Endothelial cell of umbilical vein (primary cell): Measurements from ENCODE around the gene TH. TPM values are rescaled to one million over a fixed set of nuclear protein-coding genes. Genes with fewer than 3 reads are reported as not detected.

Source experiments
- BruUV-seq: library from RNA; stranded (reverse); fragments of 400-500 nt; replicated peaks from 2 replicates; lab custom pipeline; 2021; lab: Mats Ljungman, UMichigan
- CTCF ChIA-PET: fragments of 300-600, 350-600 bp; sonication (Branson Sonifier 250); formaldehyde crosslinking; loops from one replicate; lab custom pipeline; 2021; ENCODE audit warnings: antibody characterized with exemption, inconsistent platforms; lab: Charles Lee
- POLR2A ChIA-PET: fragments of 300-600, 350-600 bp; sonication (Branson Sonifier 250); formaldehyde crosslinking; loops from one replicate; lab custom pipeline; 2021; ENCODE audit warnings: antibody characterized with exemption, inconsistent platforms; lab: Charles Lee
- DNase-seq: peaks from one replicate; pipeline ENCODE4 v3.0.0-alpha.2; 2011; ENCODE audit warnings: low read depth, low spot score
- FAIRE-seq: peaks from 2 replicates; lab custom pipeline; 2011; peaks lifted over from hg19 to GRCh38; lab: Jason Lieb, UNC
- H2AFZ ChIP-seq: 2 replicates; pipeline ENCODE4 v1.6.0; 2012; ENCODE audit warnings: low read depth, low read length, control low read depth, inconsistent platforms
- H3K27ac ChIP-seq: 2 replicates; pipeline ENCODE4 v1.5.1; 2011; ENCODE audit warnings: low read depth, mild to moderate bottlenecking, control low read depth, low read length, moderate library complexity; ENCODE audit not compliant: insufficient read depth
- H3K27me3 ChIP-seq, 2 experiments: 2 replicates each; pipeline versions ENCODE4 v1.6.0 to v1.6.1; 2011; ENCODE audit warnings: low read length in 2 of 2, mixed read lengths in 1 of 2; ENCODE audit not compliant: control insufficient read depth in 2 of 2, insufficient read depth in 2 of 2
- H3K36me3 ChIP-seq, 2 experiments: 2 replicates in 1 of 2; 3 replicates in 1 of 2; pipeline ENCODE4 v1.5.1; 2011; ENCODE audit warnings: low read length in 2 of 2, mild to moderate bottlenecking in 1 of 2, moderate library complexity in 1 of 2; ENCODE audit not compliant: control insufficient read depth in 2 of 2, insufficient read depth in 2 of 2; ENCODE audit errors: extremely low read depth in 1 of 2
- H3K4me1 ChIP-seq: 3 replicates; pipeline ENCODE4 v1.5.1; 2011; ENCODE audit warnings: mild to moderate bottlenecking, low read length; ENCODE audit not compliant: control insufficient read depth, insufficient read depth; ENCODE audit errors: extremely low read depth
- H3K4me2 ChIP-seq: 2 replicates; pipeline ENCODE4 v1.6.1; 2011; ENCODE audit warnings: low read length, control low read depth, mixed read lengths; ENCODE audit not compliant: insufficient read depth
- H3K4me3 ChIP-seq, 3 experiments: fragments of 200-600 bp in 1 of 3; sonication (generic), shearing (Covaris generic) in 1 of 3; replicated peaks in 1 of 3; 2 replicates each; pipeline ENCODE4 v1.5.1; 2011 to 2016; ENCODE audit warnings: control low read depth in 3 of 3, low read length in 3 of 3, mild to moderate bottlenecking in 2 of 3, inconsistent platforms in 1 of 3, low read depth in 1 of 3, moderate library complexity in 1 of 3; ENCODE audit not compliant: insufficient read depth in 1 of 3
- H3K79me2 ChIP-seq: 2 replicates; pipeline ENCODE4 v1.6.0; 2012; ENCODE audit warnings: low read length, inconsistent platforms; ENCODE audit not compliant: control insufficient read depth, insufficient read depth
- H3K9ac ChIP-seq: replicated peaks from 2 replicates; pipeline ENCODE3; 2011; ENCODE audit warnings: low read length, control low read depth; ENCODE audit not compliant: insufficient read depth; ENCODE audit errors: extremely low read depth
- H3K9me1 ChIP-seq: replicated peaks from 3 replicates; pipeline ENCODE4 v1.6.0; 2011; ENCODE audit warnings: mild to moderate bottlenecking, low read length; ENCODE audit not compliant: control insufficient read depth, insufficient read depth; ENCODE audit errors: extremely low read depth
- H3K9me3 ChIP-seq: replicated peaks from 2 replicates; pipeline ENCODE4 v1.5.1; 2012; ENCODE audit warnings: low read length, inconsistent platforms; ENCODE audit not compliant: control insufficient read depth, insufficient read depth
- H4K20me1 ChIP-seq: replicated peaks from 2 replicates; pipeline ENCODE3; 2011; ENCODE audit warnings: mild to moderate bottlenecking, low read length; ENCODE audit not compliant: control insufficient read depth, insufficient read depth; ENCODE audit errors: extremely low read depth
- CTCF ChIP-seq, 2 donors: IDR thresholded peaks; 1 replicate in 1 of 2; 2 replicates in 1 of 2; pipeline ENCODE4 v1.5.1; 2011; ENCODE audit warnings: low read length in 2 of 2, mild to moderate bottlenecking in 2 of 2, moderate library complexity in 2 of 2, control low read depth in 1 of 2, inconsistent platforms in 1 of 2, low read depth in 1 of 2; ENCODE audit not compliant: insufficient read depth in 1 of 2; ENCODE audit errors: extremely low read depth in 1 of 2
- EZH2 ChIP-seq: IDR thresholded peaks from 2 replicates; pipeline ENCODE4 v1.6.1; 2012; ENCODE audit warnings: borderline replicate concordance, low read depth, mild to moderate bottlenecking, moderate library complexity, low read length, inconsistent platforms; ENCODE audit not compliant: severe bottlenecking
- FOS ChIP-seq: IDR thresholded peaks from 2 replicates; pipeline ENCODE4 v1.6.1; 2011; ENCODE audit warnings: mild to moderate bottlenecking, low read length, moderate library complexity, borderline replicate concordance; ENCODE audit not compliant: insufficient read depth
- GATA2 ChIP-seq: IDR thresholded peaks from 2 replicates; pipeline ENCODE4 v1.7.0; 2011; ENCODE audit warnings: low read depth, mild to moderate bottlenecking, moderate library complexity, mixed read lengths, low read length; ENCODE audit not compliant: insufficient read length, insufficient read depth
- JUN ChIP-seq: IDR thresholded peaks from 2 replicates; pipeline ENCODE4 v1.6.1; 2011; ENCODE audit warnings: borderline replicate concordance, low read depth; ENCODE audit not compliant: insufficient read length, insufficient read depth
- MAX ChIP-seq: IDR thresholded peaks from 2 replicates; pipeline ENCODE4 v1.6.1; 2011; ENCODE audit not compliant: insufficient read depth, insufficient read length
- MYC ChIP-seq: IDR thresholded peaks from one replicate; pipeline ENCODE4 v1.6.1; 2011; ENCODE audit warnings: mild to moderate bottlenecking, low read depth, low read length
- POLR2A ChIP-seq: IDR thresholded peaks from 2 replicates; pipeline ENCODE4 v1.6.1; 2012; ENCODE audit warnings: low read depth, mild to moderate bottlenecking, control low read depth, low read length
- POLR2AphosphoS5 ChIP-seq: IDR thresholded peaks from 2 replicates; pipeline ENCODE4 v1.6.1; 2012; ENCODE audit warnings: low read depth, mild to moderate bottlenecking, control low read depth, low read length, moderate library complexity; ENCODE audit not compliant: insufficient read depth
- dilution Hi-C: fragments of 300-500 bp; cut with MboI; formaldehyde crosslinking; loops from one replicate; pipeline ENCODE4 v1.15.0; 2019; ENCODE audit warnings: low sequenced_read_pairs; ENCODE audit not compliant: extremely low pct_ligation_motif_present
- intact Hi-C: fragments of 100-400 bp; cut with micrococcal nuclease; formaldehyde crosslinking; loops from one replicate; pipeline ENCODE4 v1.10.0; 2022
- polyA plus RNA-seq, 4 experiments: library from polyadenylated mRNA; depleted of rRNA in 3 of 4; stranded (reverse) in 3 of 4; unstranded in 1 of 4; fragments of >200 nt; gene quantifications; 2 replicates each; pipeline versions ENCODE4 v1.2.1 to v1.2.3, GENCODE V29; 2011 to 2012; ENCODE audit warnings: missing spikeins in 1 of 4
- total RNA-seq: library from RNA; stranded (reverse); gene quantifications from 2 replicates; pipeline ENCODE4 v1.2.3, GENCODE V29; 2021

Gene TH
- total and polyA plus RNA-seq, 2 donors (not counting 3 experiments of a cell fraction or from before 2014, with no cell fraction given): not detected

- H3K27ac ChIP-seq: no peak overlapping the region
- POLR2A ChIA-PET: interaction anchor here (0.5 kb wide), 1 partner anchor 83 kb away, joined by 3 read pairs; no protein-coding TSS in a partner anchor
- H3K9me3 ChIP-seq: no peaks in the 10 kb centered on the region
These were observed 11.8 kb downstream of the TH start for GRCh38 chr11:2159536-2160413.

GRCh38 chr11:2158966-2159365, 12.6 kb downstream of the TH start:
- no peak overlapping the region for H3K4me2 ChIP-seq
- no peaks in the 10 kb centered on the region for H3K36me3 ChIP-seq
- ChIA-PET POLR2A (interaction anchor here (0.5 kb wide), 1 partner anchor 82 kb away, joined by 3 read pairs; no protein-coding TSS in a partner anchor), CTCF (interaction anchor here (0.8 to 12.6 kb wide), 8 partner anchors 19 to 507 kb away, joined by 3 to 262 read pairs (median 8); no protein-coding TSS in a partner anchor)
- H3K27ac ChIP-seq: no peak overlapping the region
- no TSS peak for BruUV-seq
- H2AFZ ChIP-seq: no peak overlapping the region
- DNase-seq: no peak
- H3K9ac ChIP-seq: no peak overlapping the region
- no peaks in the 10 kb centered on the region for H3K4me1 ChIP-seq
- dilution Hi-C loops (no loop called here), intact Hi-C loops (no loop called here)
- no peaks in the 10 kb centered on the region for H3K9me3 ChIP-seq
- no peak for FAIRE-seq
- H4K20me1 ChIP-seq: no peaks in the 10 kb centered on the region
- no peaks in the 10 kb centered on the region for H3K9me1 ChIP-seq
- H3K79me2 ChIP-seq: no peaks in the 10 kb centered on the region
- TF ChIP-seq JUN: no peak
- no peak for TF ChIP-seq EZH2
- no peak for TF ChIP-seq MAX
- TF ChIP-seq GATA2: no peak
- TF ChIP-seq FOS: no peak
- TF ChIP-seq CTCF (IDR thresholded peaks at IDR 0.05; ENCODE audit: extremely low read depth in 1 of 2, insufficient read depth in 1 of 2, low read depth in 1 of 2, low read length in 2 of 2): no peak
- no peak for TF ChIP-seq POLR2AphosphoS5
- no peak for TF ChIP-seq POLR2A
- no peak for TF ChIP-seq MYC
- H3K27me3 ChIP-seq: no peaks in the 10 kb centered on the region
- H3K4me3 ChIP-seq: no peak overlapping the region

More at GRCh38 chr11:2159536-2160413, 11.8 kb downstream of the TH start:
- no peaks in the 10 kb centered on the region for H3K27me3 ChIP-seq
- dilution Hi-C loops: no loop called here
- no peaks in the 10 kb centered on the region for H3K79me2 ChIP-seq
- no peaks in the 10 kb centered on the region for H3K36me3 ChIP-seq
- no TSS peak for BruUV-seq
- no peak for TF ChIP-seq POLR2A
- no peak for TF ChIP-seq MAX
- no peak for TF ChIP-seq GATA2
- TF ChIP-seq EZH2: no peak
- TF ChIP-seq MYC: no peak
- no peak for TF ChIP-seq POLR2AphosphoS5
- no peaks in the 10 kb centered on the region for H3K4me1 ChIP-seq
- no peak overlapping the region for H3K4me3 ChIP-seq
- FAIRE-seq: no peak
- H3K4me2 ChIP-seq: no peak overlapping the region
- H2AFZ ChIP-seq: no peak overlapping the region
- intact Hi-C loops: no loop called here
- no peaks in the 10 kb centered on the region for H4K20me1 ChIP-seq
- H3K9ac ChIP-seq: no peak overlapping the region
- CTCF ChIA-PET: interaction anchor here (0.8 to 12.6 kb wide), 6 partner anchors 124 to 508 kb away, joined by 3 to 262 read pairs (median 11); no protein-coding TSS in a partner anchor
- H3K9me1 ChIP-seq: no peaks in the 10 kb centered on the region
- no peak for DNase-seq
